Liver (tissue), 3 donors: ENCODE results near the gene RAET1E.

Source experiments
- NR2F2 ChIP-seq: IDR thresholded peaks from 2 replicates; pipeline ENCODE4 v1.6.1; 2016; ENCODE audit warnings: antibody characterized with exemption
- SP1 ChIP-seq: IDR thresholded peaks from 2 replicates; pipeline ENCODE4 v1.6.1; 2018; ENCODE audit warnings: antibody characterized with exemption, mild to moderate bottlenecking
- YY1 ChIP-seq: IDR thresholded peaks from 2 replicates; pipeline ENCODE4 v1.6.1; 2016; ENCODE audit warnings: antibody characterized with exemption, mild to moderate bottlenecking
- TF ChIP-seq, protein P1 (sequence below): fragments of 150-350 bp; IDR thresholded peaks from 2 replicates; pipeline ENCODE4 v1.5.1; 2017; ENCODE audit warnings: improper control_type of control experiment, low read depth, low read length; ENCODE audit not compliant: missing input control
- TF ChIP-seq, protein P2 (sequence below): IDR thresholded peaks from 2 replicates; pipeline ENCODE4 v1.6.1; 2016; ENCODE audit warnings: antibody characterized with exemption
- donor health status: healthy.
- donor health status: healthy.

DNA sequence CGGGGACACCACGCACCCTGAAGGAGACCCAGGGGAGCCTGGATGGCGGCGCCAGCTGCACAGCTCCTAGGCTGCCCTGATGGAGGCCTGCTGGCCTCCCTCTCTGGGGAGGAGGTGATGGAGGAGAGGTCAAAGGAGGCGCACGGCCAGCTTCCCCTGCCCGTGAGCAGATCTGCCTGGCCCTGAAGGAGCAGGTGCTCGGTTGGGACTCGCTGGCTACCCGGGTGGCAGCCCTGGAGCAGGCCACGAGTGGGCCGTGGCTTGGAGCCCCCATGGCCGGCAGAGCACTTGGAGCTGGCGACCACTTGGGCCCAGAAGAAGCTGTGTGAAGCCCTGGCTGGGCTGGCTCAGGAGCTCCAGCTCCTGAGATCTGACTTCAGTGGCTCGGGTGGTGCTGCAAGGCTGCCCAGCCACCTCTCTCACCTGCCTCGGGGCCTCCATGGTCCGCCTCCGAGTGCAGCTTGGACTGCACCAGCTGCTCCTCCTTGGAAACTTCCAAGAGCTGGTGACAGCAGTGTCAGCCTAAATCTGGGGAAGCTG lies 7.5 kb upstream of the RAET1E start:
- TF ChIP-seq SP1 (no peak), NR2F2 (no peak), YY1 (no peak)
- TF ChIP-seq, protein P1, sequence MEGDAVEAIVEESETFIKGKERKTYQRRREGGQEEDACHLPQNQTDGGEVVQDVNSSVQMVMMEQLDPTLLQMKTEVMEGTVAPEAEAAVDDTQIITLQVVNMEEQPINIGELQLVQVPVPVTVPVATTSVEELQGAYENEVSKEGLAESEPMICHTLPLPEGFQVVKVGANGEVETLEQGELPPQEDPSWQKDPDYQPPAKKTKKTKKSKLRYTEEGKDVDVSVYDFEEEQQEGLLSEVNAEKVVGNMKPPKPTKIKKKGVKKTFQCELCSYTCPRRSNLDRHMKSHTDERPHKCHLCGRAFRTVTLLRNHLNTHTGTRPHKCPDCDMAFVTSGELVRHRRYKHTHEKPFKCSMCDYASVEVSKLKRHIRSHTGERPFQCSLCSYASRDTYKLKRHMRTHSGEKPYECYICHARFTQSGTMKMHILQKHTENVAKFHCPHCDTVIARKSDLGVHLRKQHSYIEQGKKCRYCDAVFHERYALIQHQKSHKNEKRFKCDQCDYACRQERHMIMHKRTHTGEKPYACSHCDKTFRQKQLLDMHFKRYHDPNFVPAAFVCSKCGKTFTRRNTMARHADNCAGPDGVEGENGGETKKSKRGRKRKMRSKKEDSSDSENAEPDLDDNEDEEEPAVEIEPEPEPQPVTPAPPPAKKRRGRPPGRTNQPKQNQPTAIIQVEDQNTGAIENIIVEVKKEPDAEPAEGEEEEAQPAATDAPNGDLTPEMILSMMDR = no peak
- TF ChIP-seq, protein P2, sequence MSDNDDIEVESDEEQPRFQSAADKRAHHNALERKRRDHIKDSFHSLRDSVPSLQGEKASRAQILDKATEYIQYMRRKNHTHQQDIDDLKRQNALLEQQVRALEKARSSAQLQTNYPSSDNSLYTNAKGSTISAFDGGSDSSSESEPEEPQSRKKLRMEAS = no peak
